ENCODE results near the gene PRELID1. TPM values are rescaled to one million over a fixed set of nuclear protein-coding genes. Genes with fewer than 3 reads are reported as not detected.

PRELID1 gene
- total and polyA plus RNA-seq, 7 donors, result 59.3 to 330 (median 64.9) TPM

- 96% methylated on average over 6 of the region's 6 CpGs for WGBS, 2 donors
- Histone ChIP-seq H3K4me1 (peaks cover 0 to 32% (median 22%) of the 10 kb centered on the region in 4 donors), H3K27me3 (no peaks in the 10 kb centered on the region), H3K27ac (no peak overlapping the region), H3K9me3 (no peaks in the 10 kb centered on the region), H3K36me3 (peaks cover 0 to 32% (median under 1%) of the 10 kb centered on the region in 4 donors), H3K4me3 (no peak overlapping the region)
- no peak for DNase-seq
- TF ChIP-seq POLR2A (IDR thresholded peaks at IDR 0.05) (no peak), POLR2AphosphoS5 (IDR thresholded peaks at IDR 0.05) (no peak), CTCF (IDR thresholded peaks at IDR 0.05) (no peak), EP300 (IDR thresholded peaks at IDR 0.05) (no peak)
- intact Hi-C loops (cut with DNase I), result no loop called here
Observed at GRCh38 chr5:177344891-177345290, 41.3 kb downstream of the PRELID1 start.

DNA sequence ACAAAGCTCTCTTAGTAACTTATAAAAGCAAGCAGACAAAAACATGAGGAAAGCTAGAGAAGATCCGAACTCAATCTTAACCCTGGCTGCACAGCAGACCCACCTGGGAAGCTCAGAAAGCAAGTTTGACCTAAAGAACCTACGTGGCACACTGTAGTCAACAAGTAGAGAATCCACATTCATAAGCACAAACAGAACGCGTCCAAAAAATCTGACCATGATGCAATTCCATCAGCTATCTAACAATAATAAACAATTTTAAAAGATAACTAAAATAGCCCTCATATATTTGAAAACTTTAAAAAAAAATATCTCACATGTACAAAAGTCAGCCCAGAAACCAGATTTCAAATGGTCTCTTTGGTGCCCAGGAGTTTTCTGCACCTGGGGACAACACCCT is 43.2 kb downstream of the PRELID1 start:
- intact Hi-C loops (cut with DNase I), result no loop called here
- H3K36me3 ChIP-seq, result peaks cover 0 to 25% (median 2%) of the 10 kb centered on the region in 4 donors
- 78 to 81% methylated on average over 4 of the region's 4 CpGs for whole genome bisulfite sequencing, 2 donors
- H3K4me3 ChIP-seq, result no peak overlapping the region
- DNase-seq, result no peak
- H3K27me3 ChIP-seq, result no peaks in the 10 kb centered on the region
- H3K4me1 ChIP-seq, result peaks cover 0 to 45% (median 33%) of the 10 kb centered on the region in 4 donors
- TF ChIP-seq EP300 (IDR thresholded peaks at IDR 0.05), result no peak
- no peak for TF ChIP-seq CTCF (IDR thresholded peaks at IDR 0.05)
- TF ChIP-seq POLR2A (IDR thresholded peaks at IDR 0.05), result no peak
- TF ChIP-seq POLR2AphosphoS5 (IDR thresholded peaks at IDR 0.05), result no peak
- no peak overlapping the region for H3K27ac ChIP-seq
- H3K9me3 ChIP-seq, result no peaks in the 10 kb centered on the region

DNA sequence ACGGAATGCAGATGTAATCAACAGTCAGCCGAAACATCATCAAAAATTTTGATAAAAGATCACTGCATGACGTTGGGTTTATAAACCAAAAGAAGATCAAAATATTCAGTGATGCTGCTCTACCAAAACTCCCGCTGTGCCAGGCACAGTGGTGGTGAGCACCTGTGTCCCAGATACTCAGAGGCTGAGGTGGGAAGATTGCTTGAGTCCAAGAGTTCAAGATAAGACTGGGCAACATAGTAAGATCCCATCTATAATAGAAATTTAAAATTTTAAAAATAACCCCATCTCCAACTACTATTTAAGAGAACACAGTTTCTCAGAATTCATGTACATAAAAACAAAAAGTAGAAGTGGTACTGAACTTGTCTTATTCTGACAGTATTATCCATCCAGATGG is 44.1 kb downstream of the PRELID1 start:
- Histone ChIP-seq H3K27ac (no peak overlapping the region), H3K36me3 (peaks cover 0 to 24% (median 2%) of the 10 kb centered on the region in 4 donors), H3K4me3 (no peak overlapping the region), H3K27me3 (no peaks in the 10 kb centered on the region), H3K9me3 (no peaks in the 10 kb centered on the region), H3K4me1 (peaks cover 0 to 52% (median 36%) of the 10 kb centered on the region in 4 donors)
- no peak for DNase-seq
- intact Hi-C loops (cut with DNase I), result no loop called here
- TF ChIP-seq EP300 (IDR thresholded peaks at IDR 0.05) (no peak), CTCF (IDR thresholded peaks at IDR 0.05) (no peak), POLR2AphosphoS5 (IDR thresholded peaks at IDR 0.05) (no peak), POLR2A (IDR thresholded peaks at IDR 0.05) (no peak)
- WGBS, 2 donors, result 92% methylated on average over 4 of the region's 4 CpGs

DNA sequence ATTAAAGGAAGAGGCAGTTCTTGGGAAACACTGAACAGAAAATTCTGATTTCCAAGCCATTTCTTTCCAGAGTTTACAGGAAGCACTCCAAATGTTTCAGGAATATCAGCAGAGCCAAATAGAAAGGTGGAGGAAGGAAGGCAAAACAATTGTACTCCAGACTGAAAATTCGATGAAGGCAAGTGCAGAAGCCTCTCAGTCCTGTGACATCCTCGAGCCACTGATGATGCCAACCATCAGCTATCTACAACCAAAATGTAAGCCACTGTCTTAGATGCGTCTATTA is 45.7 kb downstream of the PRELID1 start:
- H3K4me1 ChIP-seq, result peaks cover 0 to 52% (median 36%) of the 10 kb centered on the region in 4 donors

More for the DNA sequence above, 45.7 kb downstream of the PRELID1 start:
- Histone ChIP-seq H3K27me3 (no peaks in the 10 kb centered on the region), H3K27ac (no peak overlapping the region), H3K9me3 (no peaks in the 10 kb centered on the region), H3K36me3 (peaks cover 0 to 12% (median 2%) of the 10 kb centered on the region in 4 donors), H3K4me3 (no peak overlapping the region)
- 63 to 84% methylated on average over 3 of the region's 3 CpGs for WGBS, 2 donors
- TF ChIP-seq EP300 (IDR thresholded peaks at IDR 0.05), result no peak
- TF ChIP-seq POLR2A (IDR thresholded peaks at IDR 0.05), result no peak
- TF ChIP-seq CTCF (IDR thresholded peaks at IDR 0.05), result no peak
- no peak for TF ChIP-seq POLR2AphosphoS5 (IDR thresholded peaks at IDR 0.05)
- intact Hi-C loops (cut with DNase I), result no loop called here
- no peak for DNase-seq

Measured in sigmoid colon (tissue), 7 donors.